Neuron (in vitro differentiated cells): Measurements from ENCODE around the gene SP140.
"Not testable (repeated sequence)": the region's sequence is repeated elsewhere in the genome, so short reads cannot be mapped to it uniquely, and the experiment has no call there.

Experiments used
- H2AFZ ChIP-seq: one replicate; pipeline ENCODE4 v1.6.1; 2013; ENCODE audit warnings: low read depth, mild to moderate bottlenecking, inconsistent platforms, low read length, moderate library complexity
- H3K27me3 ChIP-seq: one replicate; pipeline ENCODE4 v1.6.1; 2013; ENCODE audit warnings: low read length; ENCODE audit not compliant: insufficient read depth
- H3K36me3 ChIP-seq: one replicate; pipeline ENCODE4 v1.6.1; 2013; ENCODE audit warnings: low read length; ENCODE audit not compliant: insufficient read depth
- H3K4me1 ChIP-seq: one replicate; pipeline ENCODE4 v1.6.1; 2013; ENCODE audit warnings: low read length; ENCODE audit not compliant: insufficient read depth
- H3K4me3 ChIP-seq: 2 replicates; pipeline ENCODE4 v1.5.1; 2013; ENCODE audit warnings: mild to moderate bottlenecking, low read length, moderate library complexity
- H3K9me3 ChIP-seq: one replicate; pipeline ENCODE4 v1.6.1; 2013; ENCODE audit warnings: low read length

The SP140 gene

DNA sequence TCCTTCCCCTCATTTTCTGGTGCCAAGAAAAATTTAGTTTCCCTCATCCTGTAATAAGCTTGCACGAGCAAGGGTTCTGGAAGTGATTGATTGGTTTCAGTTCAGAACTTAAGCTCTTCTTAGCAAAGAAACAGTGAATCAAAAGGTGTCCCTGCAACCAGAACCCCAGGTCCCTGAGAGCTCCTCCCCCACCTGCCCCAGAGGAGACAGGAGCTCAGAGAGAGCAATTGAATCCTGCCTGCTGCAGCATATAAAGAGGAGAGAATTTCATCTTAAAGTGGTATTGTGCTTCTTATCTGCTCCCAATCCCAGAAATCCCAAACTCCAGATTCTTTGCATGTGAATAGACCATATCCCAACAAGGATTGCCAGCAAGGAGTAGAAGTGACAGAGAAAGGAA lies 86.1 kb downstream of the SP140 start:
- not testable (repeated sequence) for H3K4me1 ChIP-seq, H2AFZ ChIP-seq, H3K9me3 ChIP-seq, H3K4me3 ChIP-seq, H3K27me3 ChIP-seq, H3K36me3 ChIP-seq

DNA sequence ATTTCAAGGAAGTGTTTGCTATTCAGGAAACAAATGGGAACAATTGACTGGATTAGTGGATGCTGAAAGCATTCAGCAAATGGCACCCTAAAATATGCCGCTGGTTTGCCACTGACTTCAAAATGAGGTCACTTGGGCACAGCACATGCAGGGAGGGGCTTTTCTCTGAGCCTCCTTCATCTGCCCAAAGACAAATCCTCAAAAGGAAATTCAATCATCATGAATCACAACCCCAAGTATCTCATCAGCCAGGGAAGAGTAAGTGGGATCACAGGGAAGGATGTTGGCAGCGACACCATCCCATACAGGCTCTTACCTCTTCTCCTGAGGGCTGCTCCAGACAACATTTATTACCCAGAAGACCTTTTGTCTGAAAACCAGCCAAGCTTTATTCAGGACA lies 87.1 kb downstream of the SP140 start:
- Histone ChIP-seq H3K9me3 (no peaks in the 10 kb centered on the region), H3K36me3 (no peaks in the 10 kb centered on the region), H3K4me1 (no peaks in the 10 kb centered on the region), H3K4me3 (no peak overlapping the region), H3K27me3 (no peaks in the 10 kb centered on the region), H2AFZ (no peak overlapping the region)

DNA sequence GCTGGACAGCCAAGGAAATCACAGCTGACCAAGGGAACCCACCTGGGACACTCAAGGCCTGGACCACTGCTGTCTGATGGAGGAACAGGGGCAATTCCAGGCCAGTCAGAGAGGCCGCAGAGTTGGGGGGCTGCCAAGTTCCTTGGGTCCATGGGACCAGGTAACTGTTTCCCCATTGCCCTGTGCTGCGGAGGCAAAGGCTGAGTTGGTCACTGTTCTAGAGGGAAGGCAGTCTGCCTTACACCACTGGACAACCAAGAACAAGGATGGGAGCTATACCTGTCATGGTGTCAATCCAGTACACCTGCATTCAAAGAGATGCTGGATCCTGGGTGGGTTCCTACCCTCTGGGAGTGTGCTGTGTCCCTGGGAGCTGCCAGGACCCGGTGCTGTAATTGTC lies 91.8 kb downstream of the SP140 start:
- Histone ChIP-seq H3K36me3 (no peaks in the 10 kb centered on the region), H3K4me3 (no peak overlapping the region), H3K4me1 (no peaks in the 10 kb centered on the region), H3K27me3 (no peaks in the 10 kb centered on the region), H3K9me3 (no peaks in the 10 kb centered on the region), H2AFZ (no peak overlapping the region)

DNA sequence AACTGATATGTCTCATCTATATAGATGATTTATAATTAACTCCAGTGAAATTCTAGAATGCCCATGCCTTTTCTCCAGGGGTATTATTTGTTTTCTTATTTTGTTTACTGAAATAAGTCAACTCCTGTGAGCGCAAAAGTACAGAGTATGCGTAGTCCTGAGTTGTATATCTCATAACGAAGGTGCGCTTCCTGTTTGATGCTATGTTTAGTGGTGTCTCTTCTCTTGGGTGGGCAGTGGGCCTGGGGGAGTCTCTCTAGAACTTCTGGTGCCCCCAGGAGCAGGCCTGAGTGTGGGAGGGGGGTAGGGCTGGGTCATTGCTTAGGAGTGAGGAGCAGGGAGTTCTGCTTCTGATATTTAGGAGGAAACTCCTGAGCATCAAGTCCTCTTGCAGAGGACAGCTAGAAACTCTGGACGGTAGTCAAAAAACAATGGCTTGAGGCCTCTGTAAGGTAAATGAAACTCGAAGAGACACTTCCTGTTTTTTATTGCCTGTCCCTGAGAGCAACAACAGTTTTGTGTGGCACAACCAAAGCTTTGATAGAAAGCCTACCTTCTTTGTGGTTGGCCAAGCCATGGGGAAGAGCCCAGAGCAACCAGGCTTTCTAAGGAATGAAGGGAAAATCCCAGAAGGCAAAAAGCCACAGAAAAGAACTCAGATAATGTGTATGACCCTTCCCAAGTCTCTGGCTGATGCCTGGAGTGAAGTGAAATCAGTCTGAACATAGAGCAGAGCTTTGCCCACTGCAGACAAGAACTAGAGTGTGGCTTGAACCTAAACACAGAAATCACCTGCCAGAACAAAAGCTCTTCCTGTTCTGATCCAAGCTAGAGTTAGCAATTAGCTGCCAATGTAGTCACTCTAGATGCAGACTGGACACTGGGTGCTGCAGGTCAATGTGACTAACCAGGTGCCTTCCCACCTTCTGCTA lies 92.9 kb downstream of the SP140 start:
- Histone ChIP-seq H2AFZ (no peak overlapping the region), H3K9me3 (peaks cover 5% of the 10 kb centered on the region), H3K4me1 (no peaks in the 10 kb centered on the region), H3K36me3 (no peaks in the 10 kb centered on the region), H3K4me3 (no peak overlapping the region), H3K27me3 (no peaks in the 10 kb centered on the region)

DNA sequence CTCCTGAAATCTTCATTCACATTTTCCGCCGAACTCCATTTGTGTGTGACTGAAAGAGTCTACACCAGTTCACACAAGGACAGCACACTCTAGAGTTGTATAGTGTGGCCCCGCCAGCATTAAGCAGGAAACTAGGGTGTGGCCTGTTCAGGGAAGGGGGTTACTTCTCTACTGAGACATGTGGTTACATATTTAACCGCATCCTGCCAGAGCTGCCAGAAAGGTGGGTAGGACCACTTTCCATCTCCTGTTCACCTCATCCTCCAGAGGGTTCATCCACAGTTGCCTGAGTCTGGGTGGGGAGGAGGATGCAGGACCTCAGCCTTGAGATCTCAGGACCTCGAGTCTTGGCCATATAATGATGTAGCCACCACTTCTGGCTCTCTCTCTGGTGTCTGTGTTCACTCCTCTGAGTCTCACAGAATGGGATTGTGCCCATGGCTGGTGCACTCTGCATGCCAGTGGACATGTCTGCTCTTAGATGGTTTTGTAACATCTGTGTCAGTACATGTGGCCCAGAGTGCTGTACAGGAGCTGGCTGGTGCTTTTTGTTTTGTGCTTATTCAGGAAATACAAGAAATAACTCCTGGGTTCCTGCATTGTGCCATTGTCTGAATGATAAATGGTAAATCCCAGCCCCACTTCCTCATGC lies 93.8 kb downstream of the SP140 start:
- no peaks in the 10 kb centered on the region for H3K27me3 ChIP-seq
- H2AFZ ChIP-seq = no peak overlapping the region
- no peaks in the 10 kb centered on the region for H3K36me3 ChIP-seq
- H3K4me3 ChIP-seq = no peak overlapping the region
- H3K4me1 ChIP-seq = no peaks in the 10 kb centered on the region
- peaks cover 6% of the 10 kb centered on the region for H3K9me3 ChIP-seq

DNA sequence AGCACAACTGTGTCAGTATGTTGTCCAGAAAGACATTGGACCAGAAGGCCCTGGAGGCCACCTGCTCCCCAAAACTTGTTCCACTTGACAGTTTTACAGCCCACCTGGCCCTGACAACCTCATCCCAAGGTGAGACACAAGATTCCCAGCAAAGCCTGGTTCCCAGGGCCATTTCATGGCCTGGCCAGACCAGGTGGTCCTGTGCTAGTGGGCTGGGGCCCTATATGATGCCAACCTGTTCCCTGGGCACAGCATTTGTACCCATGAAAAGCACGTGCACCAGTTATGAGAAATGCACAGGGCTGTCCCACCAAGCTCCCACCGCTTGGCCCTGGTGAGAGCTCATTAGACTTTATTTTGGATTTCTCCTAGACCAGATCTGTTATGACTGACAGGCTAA lies 95.5 kb downstream of the SP140 start:
- Histone ChIP-seq H3K4me3 (no peak overlapping the region), H3K4me1 (no peaks in the 10 kb centered on the region), H2AFZ (no peak overlapping the region), H3K36me3 (no peaks in the 10 kb centered on the region), H3K27me3 (no peaks in the 10 kb centered on the region), H3K9me3 (peaks cover 6% of the 10 kb centered on the region)

DNA sequence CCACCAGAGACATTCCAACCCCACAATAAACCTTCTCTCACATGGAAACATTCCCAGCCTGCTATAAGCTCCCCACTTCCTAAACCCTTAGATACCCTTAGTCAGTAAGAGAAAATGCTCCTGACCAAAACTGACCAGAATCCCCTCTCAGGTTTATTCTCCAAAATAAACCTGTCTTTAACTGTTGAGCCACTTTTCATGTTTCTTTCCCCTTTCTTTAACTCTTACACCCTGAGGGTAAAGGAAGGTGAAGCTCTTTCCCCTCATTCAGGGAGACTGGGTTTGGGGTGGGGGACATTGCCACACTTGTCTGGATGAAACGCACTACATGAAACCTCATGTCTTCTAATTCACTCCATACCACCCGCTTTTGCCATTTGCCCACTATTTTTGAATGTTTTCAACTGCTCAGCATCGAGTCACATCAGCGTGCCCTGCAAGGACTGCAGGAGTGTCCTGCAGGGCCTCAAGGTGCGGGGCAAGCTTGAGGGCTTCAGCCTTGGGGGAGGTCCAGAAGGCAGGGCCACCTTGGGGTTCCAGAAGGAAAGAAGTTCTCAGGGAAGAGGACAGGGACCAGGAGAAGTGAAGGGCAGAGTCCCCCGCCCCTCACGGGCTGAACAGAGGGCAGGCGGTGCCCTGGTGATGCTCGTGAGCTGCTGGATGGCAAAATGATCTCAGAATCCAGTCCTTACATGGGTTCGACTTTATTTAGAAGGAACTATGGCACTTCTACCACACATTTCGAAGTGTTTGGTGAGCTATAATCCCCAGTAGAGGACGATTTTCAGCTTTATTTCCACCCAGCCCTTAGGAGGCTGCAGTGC lies 97.2 kb downstream of the SP140 start:
- Histone ChIP-seq H3K36me3 (no peaks in the 10 kb centered on the region), H2AFZ (no peak overlapping the region), H3K27me3 (no peaks in the 10 kb centered on the region), H3K9me3 (peaks cover 6% of the 10 kb centered on the region), H3K4me3 (no peak overlapping the region), H3K4me1 (peaks cover 3% of the 10 kb centered on the region)

DNA sequence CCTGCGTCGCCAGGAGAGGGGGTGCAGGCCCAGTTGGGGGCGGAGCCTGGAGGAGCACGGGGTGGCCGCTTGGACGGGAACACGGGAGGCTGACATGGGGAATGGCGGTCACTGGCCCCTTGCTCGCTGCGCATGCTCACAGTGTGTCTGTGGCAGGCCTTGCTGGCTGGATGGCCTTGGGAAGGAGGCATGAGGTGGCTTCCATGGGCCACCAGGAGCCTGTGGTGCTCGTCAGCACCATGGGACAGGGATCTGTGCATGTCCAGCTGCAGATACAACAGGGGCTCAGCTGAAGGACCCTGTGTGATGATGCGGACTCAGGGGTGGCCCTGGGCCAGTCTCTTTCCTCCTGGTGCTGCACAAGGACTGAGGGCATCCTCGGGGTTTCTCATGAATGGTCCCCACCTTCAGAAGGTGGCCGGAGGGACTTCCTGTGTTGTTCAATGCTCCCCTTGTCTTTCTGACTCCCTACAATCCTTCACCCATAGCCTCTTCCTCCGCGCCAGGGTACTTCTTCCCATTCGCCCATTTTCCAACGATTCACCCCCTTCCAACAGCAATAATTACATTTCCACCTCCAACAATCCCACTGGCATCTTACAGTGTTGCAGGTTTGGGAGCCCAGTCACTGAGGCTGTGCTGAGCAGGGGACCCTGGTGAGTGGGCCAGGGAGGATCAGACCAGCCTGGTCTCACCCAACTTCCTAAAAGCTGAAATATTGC lies 98.0 kb downstream of the SP140 start:
- no peak overlapping the region for H3K4me3 ChIP-seq
- no peaks in the 10 kb centered on the region for H3K27me3 ChIP-seq
- H3K9me3 ChIP-seq = peaks cover 6% of the 10 kb centered on the region
- H2AFZ ChIP-seq = no peak overlapping the region
- H3K36me3 ChIP-seq = no peaks in the 10 kb centered on the region
- peaks cover 3% of the 10 kb centered on the region for H3K4me1 ChIP-seq

DNA sequence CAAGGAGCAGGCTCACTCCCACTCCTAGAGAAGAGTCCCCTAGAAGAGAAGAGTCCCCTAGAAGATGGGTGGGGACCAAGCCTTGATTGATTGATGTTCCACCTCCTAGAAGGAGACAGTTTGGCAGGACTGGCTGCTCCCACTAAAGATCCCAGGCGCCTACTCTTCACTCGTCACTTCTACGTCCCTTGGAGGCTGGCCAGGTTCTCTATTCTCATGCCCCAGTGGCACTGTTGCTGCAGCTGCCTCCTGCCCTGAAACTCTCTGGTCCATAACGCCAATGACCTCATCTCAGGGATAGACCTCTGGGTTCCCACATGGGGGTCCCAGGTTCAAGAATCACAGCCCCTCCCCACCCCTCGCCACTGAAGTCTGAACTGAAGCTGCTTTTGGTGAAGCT lies 99.0 kb downstream of the SP140 start:
- peaks cover 6% of the 10 kb centered on the region for H3K9me3 ChIP-seq
- no peak overlapping the region for H3K4me3 ChIP-seq
- H3K4me1 ChIP-seq = peaks cover 3% of the 10 kb centered on the region
- no peaks in the 10 kb centered on the region for H3K27me3 ChIP-seq
- H3K36me3 ChIP-seq = no peaks in the 10 kb centered on the region
- H2AFZ ChIP-seq = no peak overlapping the region

DNA sequence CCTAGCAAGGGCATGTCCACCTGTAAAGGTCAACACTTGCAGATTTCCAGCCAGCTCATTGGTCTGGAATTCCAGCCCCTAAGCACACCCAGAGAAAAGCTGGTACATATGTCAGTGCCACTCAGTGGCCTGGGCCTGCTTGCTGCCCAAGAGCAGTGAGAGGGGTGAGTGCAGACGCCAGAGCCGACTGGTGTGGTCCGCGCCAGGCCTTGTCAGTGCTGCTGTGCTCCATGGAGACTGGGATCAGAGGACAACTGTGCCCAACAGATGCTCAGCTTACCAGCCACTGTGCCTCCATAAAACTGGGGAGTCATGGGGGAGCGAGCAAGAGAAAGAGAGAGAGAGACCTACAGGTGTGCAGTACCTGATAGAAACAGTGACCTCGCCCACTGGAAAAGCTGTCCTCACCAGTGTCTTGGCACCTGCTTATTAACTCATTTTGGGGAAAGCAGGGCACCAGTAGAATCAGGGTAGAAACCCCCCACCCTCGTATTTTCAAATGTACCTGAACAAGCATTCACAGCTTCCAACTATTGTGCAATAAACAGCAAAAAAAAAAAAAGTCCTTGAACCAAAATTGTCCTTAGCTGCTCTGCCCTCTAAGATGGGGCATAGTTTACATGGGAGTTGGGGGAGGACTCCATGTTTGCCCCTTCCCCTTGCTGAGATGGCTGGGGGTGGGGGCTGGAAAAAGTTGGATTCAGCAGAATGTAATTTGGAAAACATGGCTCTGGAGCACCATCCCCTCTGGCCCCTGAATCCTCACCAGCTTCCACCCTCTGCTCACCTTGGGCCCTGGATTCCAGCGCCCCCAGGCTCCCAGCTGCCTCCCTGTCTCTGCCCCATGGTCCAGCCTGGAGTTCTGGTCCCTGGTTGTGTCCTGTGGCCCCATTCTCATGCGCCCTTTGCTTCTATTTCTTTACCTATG lies 100.0 kb downstream of the SP140 start:
- Histone ChIP-seq H2AFZ (peak overlapping the region; percentile 4), H3K4me3 (no peak overlapping the region), H3K36me3 (no peaks in the 10 kb centered on the region), H3K9me3 (peaks cover 6% of the 10 kb centered on the region), H3K4me1 (peaks cover 3% of the 10 kb centered on the region), H3K27me3 (no peaks in the 10 kb centered on the region)

DNA sequence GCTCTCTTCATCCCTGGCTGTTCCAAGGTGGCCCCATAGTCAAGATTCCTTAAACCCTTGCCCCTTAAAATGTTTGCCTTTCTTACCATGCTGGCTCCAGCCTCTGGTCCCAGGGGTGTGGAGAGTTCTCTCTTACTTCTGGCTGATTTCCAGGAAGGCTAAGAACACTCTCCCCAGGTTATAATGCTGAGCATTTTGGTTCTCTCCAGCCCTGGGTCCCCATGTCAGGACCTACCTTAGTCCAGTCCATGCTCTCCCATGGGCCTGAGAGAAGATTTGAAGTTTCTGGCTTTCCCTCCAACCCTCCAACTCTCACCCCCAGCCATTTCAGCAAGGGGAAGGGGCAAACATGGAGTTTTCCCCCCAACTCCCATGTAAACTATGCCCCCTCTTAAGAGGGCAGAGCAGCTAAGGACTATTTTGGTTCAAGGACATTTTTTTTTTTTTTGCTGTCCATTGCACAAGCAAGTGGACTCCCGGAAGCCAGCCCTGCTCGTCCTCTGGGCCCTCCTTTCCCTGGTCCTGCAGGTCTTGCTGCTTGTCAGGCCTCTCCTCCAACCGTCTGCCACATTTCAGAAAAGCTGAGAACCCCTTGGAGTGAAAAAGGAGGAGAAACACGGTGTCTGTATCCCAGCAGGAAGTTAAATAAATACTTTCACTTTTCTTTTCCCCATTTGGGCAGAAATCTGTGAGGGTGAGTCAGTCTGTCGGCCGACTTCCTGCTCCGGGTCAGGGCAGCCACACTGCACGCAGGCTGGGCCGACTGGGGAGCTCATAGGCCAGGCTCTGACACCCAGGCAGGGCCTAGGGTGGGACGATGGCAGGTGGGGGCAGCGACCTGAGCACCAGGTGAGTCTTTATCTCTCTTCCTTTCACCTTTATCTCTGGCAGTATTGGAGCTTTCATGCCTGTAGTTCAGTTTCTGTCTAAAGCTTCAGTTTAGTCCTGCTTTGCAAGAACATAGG lies 101.2 kb downstream of the SP140 start, which contains the start of gene SP140L:
TSS of gene SP140L (plus strand) at position 741 of the 965 bp plus-strand sequence. CDS start at position 818, 77 bp downstream.
- peaks cover 6% of the 10 kb centered on the region for H3K9me3 ChIP-seq
- peak within 1 kb of the TSS; percentile 78 for H2AFZ ChIP-seq
- peaks cover 3% of the 10 kb centered on the region for H3K4me1 ChIP-seq
- H3K27me3 ChIP-seq = no peaks in the 10 kb centered on the region
- no peaks in the 10 kb centered on the region for H3K36me3 ChIP-seq
- H3K4me3 ChIP-seq = peak within 1 kb of the TSS; percentile 39
